ENCODE results near the gene ZNF181.
"Not testable (repeated sequence)": the region's sequence is repeated elsewhere in the genome, so short reads cannot be mapped to it uniquely, and the experiment has no call there.

The ZNF181 gene

GRCh38 chr19:34733746-34734536, at the start of gene ZNF181:
Gene ZNF181, plus strand, starts transcription at chr19:34734243. Its CDS starts 795 bp downstream, at chr19:34735038.
- peak; percentile 94 for DNase-seq (ENCODE audit: low spot score)

- DNase-seq (ENCODE audit: low spot score): not testable (repeated sequence)
These were observed 48.8 kb upstream of the ZNF181 start for GRCh38 chr19:34685266-34685665.

- no peak for DNase-seq (ENCODE audit: low spot score)
These were observed 47.6 kb upstream of the ZNF181 start for GRCh38 chr19:34686455-34686854.

- no peak for DNase-seq (ENCODE audit: low spot score)
These were observed 46.7 kb upstream of the ZNF181 start for GRCh38 chr19:34687348-34687747.

GRCh38 chr19:34688592-34688991, 45.5 kb upstream of the ZNF181 start:
- no peak for DNase-seq (ENCODE audit: low spot score)

- no peak for DNase-seq (ENCODE audit: low spot score)
These were observed 43.7 kb upstream of the ZNF181 start for GRCh38 chr19:34690372-34690771.

GRCh38 chr19:34692549-34692948, 41.5 kb upstream of the ZNF181 start:
- DNase-seq (ENCODE audit: low spot score): peak; percentile 12

GRCh38 chr19:34707661-34708060, 26.4 kb upstream of the ZNF181 start:
- DNase-seq (ENCODE audit: low spot score): no peak

GRCh38 chr19:34711890-34712289, 22.2 kb upstream of the ZNF181 start:
- no peak for DNase-seq (ENCODE audit: low spot score)

GRCh38 chr19:34712395-34713261, 21.4 kb upstream of the ZNF181 start:
- peak; percentile 87 for DNase-seq (ENCODE audit: low spot score)

- DNase-seq (ENCODE audit: low spot score): no peak
These were observed 20.8 kb upstream of the ZNF181 start for GRCh38 chr19:34713262-34713637.

GRCh38 chr19:34715357-34715756, 18.7 kb upstream of the ZNF181 start:
- no peak for DNase-seq (ENCODE audit: low spot score)

- DNase-seq (ENCODE audit: low spot score): no peak
These were observed 11.7 kb upstream of the ZNF181 start for GRCh38 chr19:34722353-34722752.

GRCh38 chr19:34725400-34725799, 8.6 kb upstream of the ZNF181 start:
- DNase-seq (ENCODE audit: low spot score): no peak

GRCh38 chr19:34731019-34731829, 2.8 kb upstream of the ZNF181 start:
- DNase-seq (ENCODE audit: low spot score): no peak

- no peak for DNase-seq (ENCODE audit: low spot score)
These were observed 2.1 kb upstream of the ZNF181 start for GRCh38 chr19:34731964-34732363.

GRCh38 chr19:34732612-34733211, 1.3 kb upstream of the ZNF181 start:
- no peak for DNase-seq (ENCODE audit: low spot score)

GRCh38 chr19:34733266-34733745, 737 bp upstream of the ZNF181 start:
- DNase-seq (ENCODE audit: low spot score): no peak

GRCh38 chr19:34734537-34735103, 577 bp downstream of the ZNF181 start:
- no peak for DNase-seq (ENCODE audit: low spot score)

- no peak for DNase-seq (ENCODE audit: low spot score)
These were observed 11.1 kb downstream of the ZNF181 start for GRCh38 chr19:34744896-34745690.
